WTC11 (cell line): ENCODE results near the gene MAPKAP1. TPM values are rescaled to one million over a fixed set of nuclear protein-coding genes. Genes with fewer than 3 reads are reported as not detected.

Experiments
- ATAC-seq: fragments of 200-7000 bp; cut with Tn5 transposase; 2 replicates; pipeline ENCODE4 v1.10.0; 2021; ENCODE audit warnings: mild to moderate bottlenecking, moderate library complexity
- CTCF ChIA-PET: fragments of 300-600 bp; sonication (Branson Sonifier 250); formaldehyde crosslinking; loops from one replicate; lab custom pipeline; 2021; ENCODE audit warnings: antibody characterized with exemption; lab: Charles Lee
- POLR2A ChIA-PET: fragments of 350-600 bp; sonication (Branson Sonifier 250); formaldehyde crosslinking; loops from one replicate; lab custom pipeline; 2021; ENCODE audit warnings: antibody characterized with exemption; lab: Charles Lee
- DNase-seq: peaks from one replicate; pipeline ENCODE4 v3.0.0; 2021; ENCODE audit warnings: low spot score
- H3K27ac Mint-ChIP-seq: 2 replicates; pipeline ENCODE4 v1.8.0; 2021; ENCODE audit warnings: mixed read lengths
- H3K27me3 Mint-ChIP-seq: 2 replicates; pipeline ENCODE4 v1.8.0; 2021; ENCODE audit warnings: low read depth, mild to moderate bottlenecking, moderate library complexity, mixed read lengths
- H3K36me3 Mint-ChIP-seq: 2 replicates; pipeline ENCODE4 v1.8.0; 2021; ENCODE audit warnings: mixed read lengths
- H3K4me1 Mint-ChIP-seq: 2 replicates; pipeline ENCODE4 v1.8.0; 2022; ENCODE audit warnings: mixed read lengths
- H3K4me3 Mint-ChIP-seq: 2 replicates; pipeline ENCODE4 v1.8.0; 2021; ENCODE audit warnings: mild to moderate bottlenecking, moderate library complexity, mixed read lengths
- H3K9me3 Mint-ChIP-seq: 2 replicates; pipeline ENCODE4 v1.8.0; 2021; ENCODE audit warnings: mixed read lengths
- AFF4 ChIP-seq: sonication (generic); formaldehyde crosslinking; IDR thresholded peaks from 2 replicates; pipeline ENCODE4 v1.8.1; 2023; ENCODE audit warnings: mild to moderate bottlenecking, missing genetic modification reagents, borderline replicate concordance
- CTCF ChIP-seq: fragments of 200-600 bp; IDR thresholded peaks from 2 replicates; pipeline ENCODE4 v1.8.0; 2022; ENCODE audit warnings: antibody characterized with exemption
- GRHL2 ChIP-seq: fragments of 250-450 bp; sonication (Bioruptor Pico); IDR thresholded peaks from 2 replicates; pipeline ENCODE4 v1.8.0; 2022; ENCODE audit warnings: mild to moderate bottlenecking, moderate library complexity; ENCODE audit not compliant: insufficient replicate concordance, severe bottlenecking
- HMGA2 ChIP-seq: fragments of 250-450 bp; sonication (Bioruptor Pico); IDR thresholded peaks from 2 replicates; pipeline ENCODE4 v1.4.0; 2021; ENCODE audit warnings: mild to moderate bottlenecking, moderate library complexity
- NFYB ChIP-seq: sonication (generic); formaldehyde crosslinking; conservative IDR thresholded peaks from 2 replicates; pipeline ENCODE4 v1.8.0; 2022; ENCODE audit warnings: low read depth, missing genetic modification reagents
- SOX15 ChIP-seq: fragments of 250-450 bp; sonication (Bioruptor Pico); IDR thresholded peaks from 2 replicates; pipeline ENCODE4 v1.9.0; 2021; ENCODE audit warnings: mild to moderate bottlenecking
- ZNF317 ChIP-seq: sonication (generic); formaldehyde crosslinking; IDR thresholded peaks from 2 replicates; pipeline ENCODE4 v1.8.1; 2023; ENCODE audit warnings: low read depth, mild to moderate bottlenecking, moderate library complexity, missing genetic modification reagents, borderline replicate concordance
- ZNF396 ChIP-seq: fragments of 250-450 bp; sonication (Bioruptor Pico); IDR thresholded peaks from 2 replicates; pipeline ENCODE4 v1.8.0; 2021; ENCODE audit warnings: mild to moderate bottlenecking, moderate library complexity, borderline replicate concordance
- total RNA-seq: library from RNA; stranded (reverse); gene quantifications from 3 replicates; pipeline ENCODE4 v1.2.3, GENCODE V29; 2021
- TF ChIP-seq, protein P1 (sequence below): sonication (generic); formaldehyde crosslinking; IDR thresholded peaks from 2 replicates; pipeline ENCODE4 v1.8.1; 2023; ENCODE audit warnings: mild to moderate bottlenecking, missing genetic modification reagents
- TF ChIP-seq, protein P2 (sequence below): sonication (generic); formaldehyde crosslinking; IDR thresholded peaks from 2 replicates; pipeline ENCODE4 v1.8.1; 2022; ENCODE audit warnings: missing genetic modification reagents, borderline replicate concordance

Gene MAPKAP1
- total RNA-seq, 1 experiment from 2014 or later, result 111 TPM

- DNase-seq (no peak), ATAC-seq (peak; percentile 26; the same call in 1 of the 2 replicates)
- Mint-ChIP-seq H3K27me3 (peaks cover 11% of the 10 kb centered on the region), H3K4me1 (peaks cover 3% of the 10 kb centered on the region; the same call in 1 of the 2 replicates), H3K36me3 (no peaks in the 10 kb centered on the region), H3K9me3 (no peaks in the 10 kb centered on the region; the same call in 1 of the 2 replicates), H3K4me3 (no peak overlapping the region)
- POLR2A ChIA-PET, result interaction anchor here (0.5 kb wide), 1 partner anchor 199 kb away, joined by 5 read pairs; no protein-coding TSS in a partner anchor
- CTCF ChIA-PET, result interaction anchor here (0.6 to 1.6 kb wide), 4 partner anchors 9 to 74 kb away, joined by 3 to 10 read pairs (median 4); no protein-coding TSS in a partner anchor
- TF ChIP-seq NFYB (CRISPR knock-in tag), result 0 out of 2 replicates have a peak, but pooled peaks have one; percentile 27
- TF ChIP-seq, protein P1, sequence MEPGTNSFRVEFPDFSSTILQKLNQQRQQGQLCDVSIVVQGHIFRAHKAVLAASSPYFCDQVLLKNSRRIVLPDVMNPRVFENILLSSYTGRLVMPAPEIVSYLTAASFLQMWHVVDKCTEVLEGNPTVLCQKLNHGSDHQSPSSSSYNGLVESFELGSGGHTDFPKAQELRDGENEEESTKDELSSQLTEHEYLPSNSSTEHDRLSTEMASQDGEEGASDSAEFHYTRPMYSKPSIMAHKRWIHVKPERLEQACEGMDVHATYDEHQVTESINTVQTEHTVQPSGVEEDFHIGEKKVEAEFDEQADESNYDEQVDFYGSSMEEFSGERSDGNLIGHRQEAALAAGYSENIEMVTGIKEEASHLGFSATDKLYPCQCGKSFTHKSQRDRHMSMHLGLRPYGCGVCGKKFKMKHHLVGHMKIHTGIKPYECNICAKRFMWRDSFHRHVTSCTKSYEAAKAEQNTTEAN (CRISPR knock-in tag), result no peak
- TF ChIP-seq, all 79 proteins: peak for 1
- H3K27ac Mint-ChIP-seq, result no peak overlapping the region
These were observed 307.8 kb downstream of the MAPKAP1 start for GRCh38 chr9:125399165-125399564.

- POLR2A ChIA-PET, result no interaction called here
- no peak overlapping the region for H3K27ac Mint-ChIP-seq
- DNase-seq (no peak), ATAC-seq (no peak)
- peaks cover 3% of the 10 kb centered on the region; the same call in 1 of the 2 replicates for H3K4me1 Mint-ChIP-seq
- H3K27me3 Mint-ChIP-seq, result peaks cover 18% of the 10 kb centered on the region
- no peak overlapping the region for H3K4me3 Mint-ChIP-seq
- TF ChIP-seq HMGA2 (CRISPR knock-in tag) (peak; percentile 98), ZNF317 (CRISPR knock-in tag) (no peak)
- H3K9me3 Mint-ChIP-seq, result no peaks in the 10 kb centered on the region; the same call in 1 of the 2 replicates
- CTCF ChIA-PET, result no interaction called here
- H3K36me3 Mint-ChIP-seq, result no peaks in the 10 kb centered on the region
These were observed 308.8 kb downstream of the MAPKAP1 start for GRCh38 chr9:125398243-125398642.

GRCh38 chr9:125397736-125398135 lies 309.3 kb downstream of the MAPKAP1 start:
- no peak for ATAC-seq
- H3K27ac Mint-ChIP-seq, result no peak overlapping the region
- no peaks in the 10 kb centered on the region for H3K36me3 Mint-ChIP-seq
- H3K27me3 Mint-ChIP-seq, result peaks cover 19% of the 10 kb centered on the region
- H3K4me3 Mint-ChIP-seq, result no peak overlapping the region
- TF ChIP-seq CTCF (no peak), AFF4 (CRISPR knock-in tag) (no peak), SOX15 (CRISPR knock-in tag) (no peak), ZNF317 (CRISPR knock-in tag) (no peak), GRHL2 (CRISPR knock-in tag) (no peak), ZNF396 (CRISPR knock-in tag) (no peak), NFYB (CRISPR knock-in tag) (no peak)
- TF ChIP-seq, protein P2, sequence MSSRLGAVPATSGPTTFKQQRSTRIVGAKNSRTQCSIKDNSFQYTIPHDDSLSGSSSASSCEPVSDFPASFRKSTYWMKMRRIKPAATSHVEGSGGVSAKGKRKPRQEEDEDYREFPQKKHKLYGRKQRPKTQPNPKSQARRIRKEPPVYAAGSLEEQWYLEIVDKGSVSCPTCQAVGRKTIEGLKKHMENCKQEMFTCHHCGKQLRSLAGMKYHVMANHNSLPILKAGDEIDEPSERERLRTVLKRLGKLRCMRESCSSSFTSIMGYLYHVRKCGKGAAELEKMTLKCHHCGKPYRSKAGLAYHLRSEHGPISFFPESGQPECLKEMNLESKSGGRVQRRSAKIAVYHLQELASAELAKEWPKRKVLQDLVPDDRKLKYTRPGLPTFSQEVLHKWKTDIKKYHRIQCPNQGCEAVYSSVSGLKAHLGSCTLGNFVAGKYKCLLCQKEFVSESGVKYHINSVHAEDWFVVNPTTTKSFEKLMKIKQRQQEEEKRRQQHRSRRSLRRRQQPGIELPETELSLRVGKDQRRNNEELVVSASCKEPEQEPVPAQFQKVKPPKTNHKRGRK (CRISPR knock-in tag), result no peak
- CTCF ChIA-PET, result no interaction called here
- H3K9me3 Mint-ChIP-seq, result no peaks in the 10 kb centered on the region; the same call in 1 of the 2 replicates
- POLR2A ChIA-PET, result no interaction called here
- no peak for DNase-seq
- peaks cover 3% of the 10 kb centered on the region; the same call in 1 of the 2 replicates for H3K4me1 Mint-ChIP-seq
